DMS114 treated with DMSO at 0.1 percent for 48 hours (cell line): ENCODE measurements around the gene SGCA.
A peak's percentile ranks its signal among the peaks of the same experiment; 100 is the strongest.

Experiments
- DNase-seq: peaks from one replicate; lab custom pipeline; 2025; ENCODE audit not compliant: unreplicated experiment; lab: John Stamatoyannopoulos, UW

The SGCA gene

GRCh38 chr17:50192618-50193291 is 26.9 kb downstream of the SGCA start:
- no peak for DNase-seq

- DNase-seq = no peak
These were observed 28.5 kb downstream of the SGCA start for GRCh38 chr17:50194140-50194933.

GRCh38 chr17:50194934-50195865 is 29.4 kb downstream of the SGCA start:
- DNase-seq = no peak

- DNase-seq = no peak
These were observed 30.2 kb downstream of the SGCA start for GRCh38 chr17:50196036-50196435.

- no peak for DNase-seq
These were observed 31.0 kb downstream of the SGCA start for GRCh38 chr17:50196826-50197225.

GRCh38 chr17:50198026-50198669 is 32.3 kb downstream of the SGCA start:
- peak; percentile 48 for DNase-seq

- no peak for DNase-seq
These were observed 33.5 kb downstream of the SGCA start for GRCh38 chr17:50199211-50199802.

GRCh38 chr17:50199803-50200456 is 34.1 kb downstream of the SGCA start:
- peak; percentile 74 for DNase-seq

GRCh38 chr17:50200457-50201275 is 34.9 kb downstream of the SGCA start:
- peak; percentile 74 for DNase-seq

- no peak for DNase-seq
These were observed 35.6 kb downstream of the SGCA start, which contains the start of gene COL1A1 for GRCh38 chr17:50201276-50201854. Gene COL1A1 (minus strand): TSS chr17:50201631. CDS start chr17:50201513, 118 bp downstream.

- DNase-seq = no peak
These were observed 37.3 kb downstream of the SGCA start for GRCh38 chr17:50203086-50203485.

GRCh38 chr17:50203604-50204345 is 38.0 kb downstream of the SGCA start:
- DNase-seq = no peak

- DNase-seq = no peak
These were observed 38.6 kb downstream of the SGCA start for GRCh38 chr17:50204431-50204830.

- DNase-seq = no peak
These were observed 39.5 kb downstream of the SGCA start for GRCh38 chr17:50205111-50205962.

- DNase-seq = no peak
These were observed 40.2 kb downstream of the SGCA start for GRCh38 chr17:50205963-50206505.

- DNase-seq = no peak
These were observed 40.9 kb downstream of the SGCA start for GRCh38 chr17:50206604-50207293.
